Stimulated activated effector memory CD8-positive, alpha-beta T cell treated with anti-CD3 and anti-CD28 coated beads, Interleukin-12 subunit alpha, Interleukin-12 subunit beta, amount 100 ng/mL, for 72 hours (primary cell): ENCODE data around the gene DDX24.

Experiments
- ATAC-seq: fragments of 150-1000 bp; cut with Tn5 transposase; 2 replicates; pipeline ENCODE4 v1.10.0; 2021
- DNase-seq, 2 donors: peaks; one replicate each; pipeline ENCODE4 v3.0.0; 2021 to 2022; ENCODE audit warnings: low spot score in 2 of 2
- H3K27ac Mint-ChIP-seq: one replicate; pipeline ENCODE4 v1.8.0; 2022; ENCODE audit warnings: mild to moderate bottlenecking, mixed read lengths
- H3K36me3 Mint-ChIP-seq: one replicate; pipeline ENCODE4 v1.8.0; 2022; ENCODE audit warnings: mild to moderate bottlenecking, mixed read lengths
- H3K4me1 Mint-ChIP-seq: one replicate; pipeline ENCODE4 v1.8.0; 2022; ENCODE audit warnings: mixed read lengths
- H3K4me3 Mint-ChIP-seq: one replicate; pipeline ENCODE4 v1.8.0; 2022; ENCODE audit warnings: mild to moderate bottlenecking, mixed read lengths
- H3K9me3 Mint-ChIP-seq: one replicate; pipeline ENCODE4 v1.8.0; 2022; ENCODE audit warnings: mixed read lengths

DDX24 gene

GRCh38 chr14:94025720-94026119 is 55.3 kb downstream of the DDX24 start:
- DNase-seq = no peak
- Mint-ChIP-seq H3K27ac (no peak overlapping the region), H3K36me3 (no peaks in the 10 kb centered on the region), H3K4me3 (peak overlapping the region; percentile 61), H3K9me3 (no peaks in the 10 kb centered on the region), H3K4me1 (peaks cover 50% of the 10 kb centered on the region)
- ATAC-seq = no peak

GRCh38 chr14:94024549-94024948 is 56.5 kb downstream of the DDX24 start:
- DNase-seq = no peak
- no peak for ATAC-seq
- H3K4me1 Mint-ChIP-seq = peaks cover 51% of the 10 kb centered on the region
- H3K36me3 Mint-ChIP-seq = no peaks in the 10 kb centered on the region
- no peak overlapping the region for H3K27ac Mint-ChIP-seq
- no peaks in the 10 kb centered on the region for H3K9me3 Mint-ChIP-seq
- H3K4me3 Mint-ChIP-seq = no peak overlapping the region

- DNase-seq = no peak
Observed at GRCh38 chr14:94022532-94023411, 58.2 kb downstream of the DDX24 start.

GRCh38 chr14:94021416-94022157 is 59.4 kb downstream of the DDX24 start:
- Mint-ChIP-seq H3K4me1 (peaks cover 31% of the 10 kb centered on the region), H3K27ac (peak overlapping the region; percentile 51), H3K9me3 (no peaks in the 10 kb centered on the region), H3K36me3 (no peaks in the 10 kb centered on the region), H3K4me3 (peak overlapping the region; percentile 7)
- ATAC-seq = peak; percentile 57
- no peak for DNase-seq

More at GRCh38 chr14:94022532-94023411, 58.2 kb downstream of the DDX24 start:
- Mint-ChIP-seq H3K27ac (peak overlapping the region; percentile 24), H3K36me3 (no peaks in the 10 kb centered on the region), H3K9me3 (no peaks in the 10 kb centered on the region), H3K4me3 (peak overlapping the region; percentile 7), H3K4me1 (peaks cover 37% of the 10 kb centered on the region)
- ATAC-seq = no peak

GRCh38 chr14:94021001-94021400 is 60.0 kb downstream of the DDX24 start:
- DNase-seq (no peak), ATAC-seq (no peak)
- no peak overlapping the region for H3K4me3 Mint-ChIP-seq
- H3K36me3 Mint-ChIP-seq = no peaks in the 10 kb centered on the region
- H3K4me1 Mint-ChIP-seq = peaks cover 29% of the 10 kb centered on the region
- peak overlapping the region; percentile 51 for H3K27ac Mint-ChIP-seq
- H3K9me3 Mint-ChIP-seq = no peaks in the 10 kb centered on the region

GRCh38 chr14:94020267-94020666 is 60.7 kb downstream of the DDX24 start:
- H3K36me3 Mint-ChIP-seq = no peaks in the 10 kb centered on the region
- ATAC-seq = no peak
- H3K4me3 Mint-ChIP-seq = no peak overlapping the region
- peaks cover 26% of the 10 kb centered on the region for H3K4me1 Mint-ChIP-seq
- no peaks in the 10 kb centered on the region for H3K9me3 Mint-ChIP-seq
- DNase-seq = no peak
- H3K27ac Mint-ChIP-seq = peak overlapping the region; percentile 51

GRCh38 chr14:94019329-94019728 is 61.7 kb downstream of the DDX24 start:
- ATAC-seq = no peak

GRCh38 chr14:94018308-94018707 is 62.7 kb downstream of the DDX24 start:
- H3K9me3 Mint-ChIP-seq = no peaks in the 10 kb centered on the region
- H3K36me3 Mint-ChIP-seq = no peaks in the 10 kb centered on the region
- no peak overlapping the region for H3K27ac Mint-ChIP-seq
- ATAC-seq (no peak), DNase-seq (no peak)
- no peak overlapping the region for H3K4me3 Mint-ChIP-seq
- peaks cover 26% of the 10 kb centered on the region for H3K4me1 Mint-ChIP-seq

More at GRCh38 chr14:94019329-94019728, 61.7 kb downstream of the DDX24 start:
- H3K9me3 Mint-ChIP-seq = no peaks in the 10 kb centered on the region
- no peaks in the 10 kb centered on the region for H3K36me3 Mint-ChIP-seq
- H3K4me3 Mint-ChIP-seq = no peak overlapping the region
- DNase-seq = no peak
- H3K27ac Mint-ChIP-seq = no peak overlapping the region
- H3K4me1 Mint-ChIP-seq = peaks cover 26% of the 10 kb centered on the region

GRCh38 chr14:94016446-94016976 is 64.5 kb downstream of the DDX24 start:
- Mint-ChIP-seq H3K4me3 (no peak overlapping the region), H3K9me3 (no peaks in the 10 kb centered on the region), H3K27ac (no peak overlapping the region), H3K36me3 (no peaks in the 10 kb centered on the region), H3K4me1 (peaks cover 19% of the 10 kb centered on the region)
- ATAC-seq (no peak), DNase-seq (no peak)

GRCh38 chr14:94015223-94015622 is 65.8 kb downstream of the DDX24 start:
- H3K9me3 Mint-ChIP-seq = no peaks in the 10 kb centered on the region
- H3K4me1 Mint-ChIP-seq = peaks cover 23% of the 10 kb centered on the region
- DNase-seq = no peak
- H3K36me3 Mint-ChIP-seq = no peaks in the 10 kb centered on the region
- no peak overlapping the region for H3K27ac Mint-ChIP-seq
- no peak for ATAC-seq
- no peak overlapping the region for H3K4me3 Mint-ChIP-seq

- ATAC-seq (no peak), DNase-seq (no peak)
- Mint-ChIP-seq H3K9me3 (no peaks in the 10 kb centered on the region), H3K27ac (no peak overlapping the region), H3K4me1 (peaks cover 32% of the 10 kb centered on the region), H3K36me3 (peaks cover 6% of the 10 kb centered on the region), H3K4me3 (no peak overlapping the region)
Observed at GRCh38 chr14:94014382-94014781, 66.6 kb downstream of the DDX24 start.

GRCh38 chr14:94011795-94012194 is 69.2 kb downstream of the DDX24 start:
- peaks cover 52% of the 10 kb centered on the region for H3K4me1 Mint-ChIP-seq
- DNase-seq = no peak
- ATAC-seq = peak; percentile 63
- H3K36me3 Mint-ChIP-seq = peaks cover 6% of the 10 kb centered on the region
- peak overlapping the region; percentile 94 for H3K27ac Mint-ChIP-seq
- H3K9me3 Mint-ChIP-seq = no peaks in the 10 kb centered on the region
- H3K4me3 Mint-ChIP-seq = peak overlapping the region; percentile 63

- Mint-ChIP-seq H3K4me1 (peaks cover 52% of the 10 kb centered on the region), H3K9me3 (no peaks in the 10 kb centered on the region), H3K4me3 (no peak overlapping the region), H3K36me3 (peaks cover 6% of the 10 kb centered on the region), H3K27ac (peak overlapping the region; percentile 75)
- no peak for ATAC-seq
- no peak for DNase-seq
Observed at GRCh38 chr14:94010625-94011024, 70.4 kb downstream of the DDX24 start.

- H3K27ac Mint-ChIP-seq = peak overlapping the region; percentile 75
- DNase-seq (no peak), ATAC-seq (peak; percentile 71)
Observed at GRCh38 chr14:94009767-94010166, 71.2 kb downstream of the DDX24 start.

GRCh38 chr14:94008234-94008633 is 72.8 kb downstream of the DDX24 start:
- Mint-ChIP-seq H3K9me3 (no peaks in the 10 kb centered on the region), H3K36me3 (peaks cover 6% of the 10 kb centered on the region), H3K4me1 (peaks cover 57% of the 10 kb centered on the region), H3K27ac (no peak overlapping the region), H3K4me3 (no peak overlapping the region)
- ATAC-seq (peak; percentile 69), DNase-seq (no peak)

More at GRCh38 chr14:94009767-94010166, 71.2 kb downstream of the DDX24 start:
- no peaks in the 10 kb centered on the region for H3K9me3 Mint-ChIP-seq
- peak overlapping the region; percentile 55 for H3K4me3 Mint-ChIP-seq
- peaks cover 6% of the 10 kb centered on the region for H3K36me3 Mint-ChIP-seq
- peaks cover 57% of the 10 kb centered on the region for H3K4me1 Mint-ChIP-seq
